ENCODE measurements around the gene TIAM2.

The TIAM2 gene

GRCh38 chr6:154977588-154977987, 17.5 kb upstream of the TIAM2 start:
- H3K4me3 ChIP-seq (ENCODE audit: control insufficient read depth, low read depth, low read length), result no peak overlapping the region
- no peak for TF ChIP-seq CTCF (IDR thresholded peaks at IDR 0.05; ENCODE audit: control insufficient read depth, insufficient read depth, low read depth, low read length, missing control alignments)
- DNase-seq (ENCODE audit: low read depth), result no peak

- DNase-seq (ENCODE audit: low read depth), result no peak
- H3K4me3 ChIP-seq (ENCODE audit: control insufficient read depth, low read depth, low read length), result no peak overlapping the region
- TF ChIP-seq CTCF (IDR thresholded peaks at IDR 0.05; ENCODE audit: control insufficient read depth, insufficient read depth, low read depth, low read length, missing control alignments), result no peak
Observed at GRCh38 chr6:154980273-154981078, 14.6 kb upstream of the TIAM2 start.

- no peak for TF ChIP-seq CTCF (IDR thresholded peaks at IDR 0.05; ENCODE audit: control insufficient read depth, insufficient read depth, low read depth, low read length, missing control alignments)
Observed at GRCh38 chr6:154981079-154981870, 13.8 kb upstream of the TIAM2 start.

GRCh38 chr6:154984146-154984545, 11.0 kb upstream of the TIAM2 start:
- no peak overlapping the region for H3K4me3 ChIP-seq (ENCODE audit: control insufficient read depth, low read depth, low read length)
- DNase-seq (ENCODE audit: low read depth), result no peak
- no peak for TF ChIP-seq CTCF (IDR thresholded peaks at IDR 0.05; ENCODE audit: control insufficient read depth, insufficient read depth, low read depth, low read length, missing control alignments)

More at GRCh38 chr6:154981079-154981870, 13.8 kb upstream of the TIAM2 start:
- H3K4me3 ChIP-seq (ENCODE audit: control insufficient read depth, low read depth, low read length), result no peak overlapping the region
- DNase-seq (ENCODE audit: low read depth), result no peak

GRCh38 chr6:154986787-154987235, 8.3 kb upstream of the TIAM2 start:
- H3K4me3 ChIP-seq (ENCODE audit: control insufficient read depth, low read depth, low read length), result no peak overlapping the region
- no peak for DNase-seq (ENCODE audit: low read depth)
- TF ChIP-seq CTCF (IDR thresholded peaks at IDR 0.05; ENCODE audit: control insufficient read depth, insufficient read depth, low read depth, low read length, missing control alignments), result no peak

GRCh38 chr6:154989448-154989847, 5.7 kb upstream of the TIAM2 start:
- H3K4me3 ChIP-seq (ENCODE audit: control insufficient read depth, low read depth, low read length), result no peak overlapping the region
- TF ChIP-seq CTCF (IDR thresholded peaks at IDR 0.05; ENCODE audit: control insufficient read depth, insufficient read depth, low read depth, low read length, missing control alignments), result no peak
- DNase-seq (ENCODE audit: low read depth), result no peak
